G401 (cell line): ENCODE results near the gene C16orf96. TPM values are rescaled to one million over a fixed set of nuclear protein-coding genes. Genes with fewer than 3 reads are reported as not detected.

Source experiments
- DNase-seq: peaks from one replicate; pipeline ENCODE4 v3.0.0-alpha.2; 2015; ENCODE audit warnings: low spot score
- in situ Hi-C: cut with HindIII; loops from 2 replicates; pipeline ENCODE4 v1.10.0; 2016; ENCODE audit warnings: low sequenced_read_pairs, mixed read lengths
- total RNA-seq: library from RNA; depleted of rRNA; stranded (reverse); fragments of >200 nt; shearing (Covaris generic); gene quantifications from 2 replicates; pipeline ENCODE4 v1.2.3, GENCODE V29; 2014; rRNA removed

C16orf96 gene
- total RNA-seq: 0.17 TPM in 1 of 2 replicates, not detected in the other

GRCh38 chr16:4556112-4556511, at the start of gene C16orf96:
Gene C16orf96 (plus strand): TSS chr16:4556340. CDS start chr16:4556490, 150 bp downstream.
- no peak for DNase-seq
- in situ Hi-C loops: no loop called here

DNA sequence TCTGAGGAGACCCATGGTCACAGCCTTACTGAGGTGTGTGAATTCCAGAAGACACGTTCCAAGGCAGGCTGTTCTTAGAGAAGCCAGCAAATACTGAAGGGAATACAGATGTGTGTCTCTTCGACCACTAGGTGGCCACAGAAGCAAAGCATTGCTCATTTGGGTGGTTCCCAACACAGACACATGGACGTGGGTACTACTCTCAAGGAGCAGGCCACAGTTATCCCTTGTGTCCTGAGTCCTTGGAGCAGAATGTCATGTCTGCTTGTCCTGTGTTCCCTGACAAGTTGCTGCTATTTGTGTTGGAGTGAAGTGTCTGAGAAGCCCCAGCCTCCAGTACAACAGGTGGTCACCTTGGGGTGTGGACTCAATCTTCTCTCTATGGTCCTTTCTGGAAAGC, 49.7 kb upstream of the C16orf96 start:
- in situ Hi-C loops: loop anchor here (25.0 kb wide), 1 partner anchor 181 kb away; the partner anchor contains the start of gene NUDT16L1
- peak; percentile 91 for DNase-seq

- no peak for DNase-seq
- in situ Hi-C loops: loop anchor here (25.0 kb wide), 1 partner anchor 180 kb away; the partner anchor contains the start of gene NUDT16L1
These were observed 48.4 kb upstream of the C16orf96 start for GRCh38 chr16:4507588-4508345.

DNA sequence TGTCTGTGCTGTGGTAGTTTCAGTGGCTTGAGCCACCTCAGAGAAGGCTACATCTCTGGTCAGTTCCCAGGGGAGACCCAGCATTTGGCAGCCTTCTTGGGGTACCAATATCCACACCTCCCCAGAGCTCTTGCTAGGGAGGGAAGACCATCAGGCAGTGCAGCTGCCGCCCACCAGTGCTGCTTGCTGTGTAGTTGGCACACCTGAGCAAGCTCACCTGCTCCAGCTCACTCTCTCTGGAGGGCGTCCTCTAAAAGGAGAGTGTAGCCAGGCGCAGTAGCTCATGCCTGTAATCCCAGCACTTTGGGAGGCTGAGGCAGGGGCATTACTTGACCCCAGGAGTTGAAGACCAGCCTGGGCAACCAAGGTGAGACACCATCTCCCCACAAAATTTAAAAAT, 47.3 kb upstream of the C16orf96 start:
- DNase-seq: no peak
- in situ Hi-C loops: loop anchor here (25.0 kb wide), 1 partner anchor 178 kb away; the partner anchor contains the start of gene NUDT16L1

- in situ Hi-C loops: loop anchor here (25.0 kb wide), 1 partner anchor 178 kb away; the partner anchor contains the start of gene NUDT16L1
- DNase-seq: no peak
These were observed 46.7 kb upstream of the C16orf96 start for GRCh38 chr16:4509420-4509819.

- DNase-seq: no peak
- in situ Hi-C loops: loop anchor here (25.0 kb wide), 1 partner anchor 177 kb away; the partner anchor contains the start of gene NUDT16L1
These were observed 46.0 kb upstream of the C16orf96 start for GRCh38 chr16:4510131-4510530.

DNA sequence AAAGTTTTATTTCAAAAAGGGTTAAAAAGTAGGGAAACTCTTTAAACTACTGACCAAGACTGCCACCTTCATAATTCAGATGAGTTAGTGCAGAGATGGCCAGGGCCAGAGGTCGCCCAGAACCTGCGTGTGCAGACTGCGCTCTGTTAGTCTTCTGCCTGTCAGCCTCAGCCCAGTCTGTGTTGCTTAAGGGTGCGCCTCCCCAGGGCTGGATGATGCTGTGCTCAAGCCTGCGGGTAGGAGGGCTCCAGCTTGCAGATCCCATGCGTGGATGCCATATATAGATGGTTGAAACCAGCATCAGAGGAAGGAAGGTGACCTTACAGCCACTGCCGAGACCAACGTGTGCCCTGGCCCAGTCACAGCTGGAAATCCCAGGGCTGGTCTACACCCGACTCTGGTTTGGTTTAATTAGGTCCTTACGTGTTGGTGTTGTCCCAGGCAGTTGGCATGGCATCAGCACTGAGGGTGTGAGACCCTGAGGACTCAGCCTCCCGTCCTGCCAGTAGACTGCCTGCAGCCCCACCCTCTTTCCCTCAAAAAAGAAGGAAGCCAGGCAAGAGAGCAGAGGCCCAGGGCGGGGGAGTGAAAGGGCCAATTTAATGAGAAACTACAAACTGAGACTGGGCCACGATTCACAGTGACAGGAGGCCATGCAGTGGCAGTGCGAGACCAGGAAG, 45.3 kb upstream of the C16orf96 start:
- in situ Hi-C loops: loop anchor here (25.0 kb wide), 1 partner anchor 176 kb away; the partner anchor contains the start of gene NUDT16L1
- DNase-seq: no peak

GRCh38 chr16:4511441-4512082, 44.6 kb upstream of the C16orf96 start:
- in situ Hi-C loops: loop anchor here (25.0 kb wide), 1 partner anchor 176 kb away; the partner anchor contains the start of gene NUDT16L1
- DNase-seq: peak; percentile 76

- in situ Hi-C loops: loop anchor here (25.0 kb wide), 1 partner anchor 175 kb away; the partner anchor contains the start of gene NUDT16L1
These were observed 43.7 kb upstream of the C16orf96 start for GRCh38 chr16:4512473-4512872.

GRCh38 chr16:4513086-4513860, 42.9 kb upstream of the C16orf96 start:
- in situ Hi-C loops: loop anchor here (25.0 kb wide), 1 partner anchor 174 kb away; the partner anchor contains the start of gene NUDT16L1
- DNase-seq: peak; percentile 41

More at GRCh38 chr16:4512473-4512872, 43.7 kb upstream of the C16orf96 start:
- no peak for DNase-seq

DNA sequence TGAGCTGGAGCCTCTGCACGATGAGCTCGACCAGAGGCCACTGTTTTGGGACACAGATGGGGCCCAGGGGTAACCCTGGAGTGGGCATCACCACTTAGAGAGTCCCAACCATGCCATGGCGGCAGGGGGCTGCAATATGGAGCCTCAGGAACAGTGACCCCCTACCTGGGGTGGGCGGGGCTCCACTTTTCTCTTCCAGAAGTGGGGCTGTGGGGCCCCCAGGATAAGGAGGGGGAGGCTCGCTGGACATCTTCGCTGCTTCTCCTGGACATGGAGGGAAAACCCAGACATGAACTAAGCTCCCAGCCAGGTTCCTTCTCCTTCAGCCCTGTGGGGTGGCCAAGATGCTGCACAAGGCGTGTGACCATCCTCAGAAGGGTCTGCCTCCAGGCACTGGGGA, 42.3 kb upstream of the C16orf96 start:
- in situ Hi-C loops: loop anchor here (25.0 kb wide), 1 partner anchor 173 kb away; the partner anchor contains the start of gene NUDT16L1

DNA sequence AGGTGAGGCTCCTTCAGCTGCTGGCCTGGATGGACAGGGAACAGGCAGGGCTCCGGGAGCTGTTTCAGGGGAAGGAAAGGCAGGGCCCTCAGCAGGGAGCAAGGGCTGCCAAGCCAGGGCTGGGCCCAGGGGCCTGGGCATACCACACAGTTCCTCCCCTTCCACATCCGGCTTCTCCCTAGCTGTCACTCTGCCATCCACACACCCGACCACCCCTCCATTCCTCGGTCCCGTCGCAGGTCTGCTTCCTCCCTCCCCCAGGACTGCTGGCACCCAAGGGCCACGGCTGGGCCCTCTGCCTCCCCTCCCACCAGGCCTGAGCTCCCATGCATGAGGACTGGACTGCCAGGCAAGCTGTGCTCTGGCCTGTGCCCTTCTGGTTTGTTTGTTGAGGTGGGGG, 41.5 kb upstream of the C16orf96 start:
- DNase-seq: peak; percentile 27
- in situ Hi-C loops: loop anchor here (25.0 kb wide), 1 partner anchor 173 kb away; the partner anchor contains the start of gene NUDT16L1

More for the DNA sequence above, 42.3 kb upstream of the C16orf96 start:
- no peak for DNase-seq

DNA sequence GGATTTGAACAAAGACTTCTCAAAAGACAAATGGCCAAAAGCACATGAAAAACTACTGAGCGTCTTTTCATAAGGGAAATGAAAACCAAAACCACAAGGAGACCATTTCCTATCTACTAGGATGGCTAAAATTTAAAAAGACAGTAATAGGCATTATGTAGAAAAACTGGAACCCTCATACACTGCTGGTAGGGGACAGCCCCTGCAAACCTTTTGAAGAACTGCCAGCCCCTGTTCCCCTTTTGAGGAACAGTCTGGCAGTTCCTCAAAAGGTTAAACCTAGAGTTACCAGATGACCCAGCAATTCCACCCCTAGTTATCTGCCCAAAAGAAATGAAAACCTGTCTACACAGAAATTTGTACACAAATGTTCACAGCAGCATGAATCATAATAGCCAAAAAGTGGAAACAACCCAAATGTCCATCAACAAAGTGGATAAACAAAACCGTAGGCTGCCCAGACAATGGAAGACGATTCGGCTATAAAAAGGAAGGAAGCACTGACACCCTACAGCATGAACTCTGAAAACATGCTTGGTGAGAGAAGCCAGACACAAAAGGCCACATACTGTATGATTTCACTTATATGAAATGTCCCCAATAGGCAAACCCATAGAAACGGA, 40.4 kb upstream of the C16orf96 start:
- in situ Hi-C loops: loop anchor here (25.0 kb wide), 1 partner anchor 172 kb away; the partner anchor contains the start of gene NUDT16L1
- DNase-seq: peak; percentile 25

GRCh38 chr16:4517812-4518680, 38.1 kb upstream of the C16orf96 start:
- in situ Hi-C loops: loop anchor here (25.0 kb wide), 1 partner anchor 169 kb away; the partner anchor contains the start of gene NUDT16L1
- DNase-seq: peak; percentile 89

GRCh38 chr16:4519274-4520058, 36.7 kb upstream of the C16orf96 start:
- in situ Hi-C loops: loop anchor here (25.0 kb wide), 1 partner anchor 168 kb away; the partner anchor contains the start of gene NUDT16L1
- no peak for DNase-seq

DNA sequence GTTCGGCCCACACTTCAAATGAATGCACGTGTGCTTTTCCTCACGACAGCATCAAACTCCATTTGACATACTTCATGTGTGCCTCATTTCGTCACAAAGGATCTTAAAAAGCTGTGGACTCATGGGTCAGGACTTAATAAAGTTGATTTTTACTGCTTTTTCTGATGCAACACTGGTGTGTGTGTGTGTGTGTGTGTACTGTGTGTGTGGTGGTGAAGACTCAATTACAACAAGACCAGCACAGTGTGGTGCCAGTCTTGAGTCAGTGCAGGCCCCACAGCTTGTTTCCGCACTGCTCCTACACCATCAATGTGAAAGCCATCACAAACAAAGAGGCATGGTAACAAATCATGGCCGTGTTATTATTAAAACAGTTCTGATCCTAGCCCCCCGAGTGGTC, 35.2 kb upstream of the C16orf96 start:
- in situ Hi-C loops: loop anchor here (25.0 kb wide), 1 partner anchor 166 kb away; the partner anchor contains the start of gene NUDT16L1
- DNase-seq: no peak
